D721Med (cell line): ENCODE data around the gene BIK.

ENCODE experiments used
- DNase-seq: peaks from one replicate; pipeline ENCODE4 v3.0.0; 2011; ENCODE audit warnings: low spot score; ENCODE audit not compliant: insufficient read length
- FAIRE-seq: peaks from 2 replicates; lab custom pipeline; 2011; peaks lifted over from hg19 to GRCh38; lab: Jason Lieb, UNC
- TF ChIP-seq, protein P1 (sequence below): IDR thresholded peaks from 2 replicates; pipeline ENCODE4 v1.5.1; 2012; ENCODE audit warnings: mild to moderate bottlenecking, control low read depth; ENCODE audit not compliant: insufficient read depth; ENCODE audit errors: missing control alignments

Gene BIK

GRCh38 chr22:43170131-43170480 lies 59.6 kb downstream of the BIK start:
- no peak for DNase-seq
- no peak for FAIRE-seq
- TF ChIP-seq, protein P1, sequence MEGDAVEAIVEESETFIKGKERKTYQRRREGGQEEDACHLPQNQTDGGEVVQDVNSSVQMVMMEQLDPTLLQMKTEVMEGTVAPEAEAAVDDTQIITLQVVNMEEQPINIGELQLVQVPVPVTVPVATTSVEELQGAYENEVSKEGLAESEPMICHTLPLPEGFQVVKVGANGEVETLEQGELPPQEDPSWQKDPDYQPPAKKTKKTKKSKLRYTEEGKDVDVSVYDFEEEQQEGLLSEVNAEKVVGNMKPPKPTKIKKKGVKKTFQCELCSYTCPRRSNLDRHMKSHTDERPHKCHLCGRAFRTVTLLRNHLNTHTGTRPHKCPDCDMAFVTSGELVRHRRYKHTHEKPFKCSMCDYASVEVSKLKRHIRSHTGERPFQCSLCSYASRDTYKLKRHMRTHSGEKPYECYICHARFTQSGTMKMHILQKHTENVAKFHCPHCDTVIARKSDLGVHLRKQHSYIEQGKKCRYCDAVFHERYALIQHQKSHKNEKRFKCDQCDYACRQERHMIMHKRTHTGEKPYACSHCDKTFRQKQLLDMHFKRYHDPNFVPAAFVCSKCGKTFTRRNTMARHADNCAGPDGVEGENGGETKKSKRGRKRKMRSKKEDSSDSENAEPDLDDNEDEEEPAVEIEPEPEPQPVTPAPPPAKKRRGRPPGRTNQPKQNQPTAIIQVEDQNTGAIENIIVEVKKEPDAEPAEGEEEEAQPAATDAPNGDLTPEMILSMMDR = no peak

GRCh38 chr22:43171019-43171491 lies 60.5 kb downstream of the BIK start:
- no peak for DNase-seq
- no peak for FAIRE-seq
- TF ChIP-seq, protein P1 = no peak

GRCh38 chr22:43171607-43172006 lies 61.1 kb downstream of the BIK start:
- TF ChIP-seq, protein P1 = no peak
- FAIRE-seq = no peak
- DNase-seq = no peak

DNA sequence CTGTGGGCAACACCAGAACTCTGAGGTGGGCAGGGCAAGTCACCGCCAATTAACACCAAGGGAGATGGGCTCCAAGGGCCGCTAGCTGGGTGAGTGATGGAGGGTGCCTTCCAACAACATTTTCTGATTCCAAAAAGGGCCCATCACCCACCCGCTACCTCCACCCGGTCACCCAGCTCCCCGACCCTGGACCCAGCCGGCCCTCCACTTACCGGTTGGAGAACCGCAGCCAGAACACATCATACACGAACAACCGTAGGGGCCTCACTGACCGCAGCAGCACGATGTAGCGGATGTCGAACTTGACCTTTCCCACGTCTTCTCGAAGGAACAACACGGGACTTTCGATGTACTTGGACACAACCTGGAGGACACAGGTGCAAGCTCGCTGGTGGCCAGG lies 61.6 kb downstream of the BIK start:
- DNase-seq = no peak
- FAIRE-seq = no peak

DNA sequence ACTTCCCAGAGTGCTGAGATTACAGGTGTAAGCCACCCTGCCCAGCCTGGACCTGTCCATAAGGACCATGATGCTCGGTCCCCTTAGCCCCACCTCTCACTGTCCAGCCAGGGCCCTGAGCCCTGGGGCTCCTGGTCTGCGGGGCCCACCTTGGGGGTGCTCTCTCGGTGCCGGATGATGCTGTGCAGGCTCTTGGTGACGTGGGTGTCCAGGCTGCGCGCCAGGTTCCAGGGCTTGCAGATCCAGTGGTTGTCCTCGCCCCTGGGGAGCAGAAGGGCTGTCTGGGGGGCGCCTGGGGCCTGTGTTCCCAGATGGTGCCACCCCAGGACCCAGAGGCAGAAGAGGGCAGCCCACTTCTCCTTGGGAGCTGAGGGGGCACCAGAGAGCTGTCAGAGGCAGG lies 63.0 kb downstream of the BIK start:
- no peak for FAIRE-seq
- TF ChIP-seq, protein P1 = no peak

More for the DNA sequence above, 61.6 kb downstream of the BIK start:
- TF ChIP-seq, protein P1 = no peak

GRCh38 chr22:43173976-43174720 lies 63.6 kb downstream of the BIK start:
- FAIRE-seq (no peak), DNase-seq (no peak)
- TF ChIP-seq, protein P1 = no peak

More for the DNA sequence above, 63.0 kb downstream of the BIK start:
- no peak for DNase-seq

GRCh38 chr22:43174941-43175531 lies 64.5 kb downstream of the BIK start:
- no peak for DNase-seq
- no peak for FAIRE-seq
- TF ChIP-seq, protein P1 = no peak
